Kidney epithelial cell (primary cell): ENCODE measurements around the gene SLC25A15. TPM values are rescaled to one million over a fixed set of nuclear protein-coding genes. Genes with fewer than 3 reads are reported as not detected.
A peak's percentile ranks its signal among the peaks of the same experiment; 100 is the strongest.

Experiments
- DNase-seq: peaks from one replicate; pipeline ENCODE4 v3.0.0-alpha.2; 2010; ENCODE audit warnings: low read depth
- H3K27me3 ChIP-seq: 2 replicates; pipeline ENCODE4 v1.6.0; 2011; ENCODE audit warnings: low read length; ENCODE audit not compliant: control insufficient read depth, insufficient read depth
- H3K36me3 ChIP-seq: 2 replicates; pipeline ENCODE4 v1.5.1; 2011; ENCODE audit warnings: low read length; ENCODE audit not compliant: control insufficient read depth, insufficient read depth
- H3K4me3 ChIP-seq: 2 replicates; pipeline ENCODE4 v1.5.1; 2011; ENCODE audit warnings: low read depth, mild to moderate bottlenecking, control low read depth, low read length
- CTCF ChIP-seq: IDR thresholded peaks from 2 replicates; pipeline ENCODE4 v1.5.1; 2011; ENCODE audit warnings: mild to moderate bottlenecking, moderate library complexity, low read length, control low read depth, inconsistent platforms; ENCODE audit not compliant: insufficient read depth, poor library complexity, severe bottlenecking
- total RNA-seq: library from RNA; depleted of rRNA; stranded (reverse); fragments of >200 nt; gene quantifications from 2 replicates; pipeline ENCODE4 v1.2.3, GENCODE V29; 2015

The SLC25A15 gene
- 27.5 and 33.4 TPM in 2 replicates for total RNA-seq

GRCh38 chr13:40789275-40790153 lies at the start of gene SLC25A15:
Gene SLC25A15, plus strand, starts transcription at chr13:40789611. Its CDS starts 3,616 bp downstream, at chr13:40793227.
- TF ChIP-seq CTCF: no peak
- peak; percentile 29 for DNase-seq

GRCh38 chr13:40749327-40749726 lies 40.1 kb upstream of the SLC25A15 start:
- TF ChIP-seq CTCF: peak; percentile 1

More at GRCh38 chr13:40789275-40790153, at the start of gene SLC25A15:
- no peaks in the 10 kb centered on the region for H3K27me3 ChIP-seq
- no peaks in the 10 kb centered on the region for H3K36me3 ChIP-seq
- H3K4me3 ChIP-seq: peak within 1 kb of the TSS; percentile 67

GRCh38 chr13:40755082-40755700 lies 34.2 kb upstream of the SLC25A15 start:
- no peaks in the 10 kb centered on the region for H3K27me3 ChIP-seq
- peaks cover 2% of the 10 kb centered on the region for H3K36me3 ChIP-seq
- DNase-seq: no peak
- no peak overlapping the region for H3K4me3 ChIP-seq
- TF ChIP-seq CTCF: no peak

More at GRCh38 chr13:40749327-40749726, 40.1 kb upstream of the SLC25A15 start:
- Histone ChIP-seq H3K36me3 (peaks cover 2% of the 10 kb centered on the region), H3K27me3 (no peaks in the 10 kb centered on the region), H3K4me3 (no peak overlapping the region)
- no peak for DNase-seq

GRCh38 chr13:40756042-40756441 lies 33.4 kb upstream of the SLC25A15 start:
- no peak for DNase-seq
- no peaks in the 10 kb centered on the region for H3K36me3 ChIP-seq
- no peaks in the 10 kb centered on the region for H3K27me3 ChIP-seq
- no peak for TF ChIP-seq CTCF
- no peak overlapping the region for H3K4me3 ChIP-seq

GRCh38 chr13:40758811-40759210 lies 30.6 kb upstream of the SLC25A15 start:
- no peak for TF ChIP-seq CTCF
- DNase-seq: no peak
- no peaks in the 10 kb centered on the region for H3K36me3 ChIP-seq
- no peak overlapping the region for H3K4me3 ChIP-seq
- H3K27me3 ChIP-seq: no peaks in the 10 kb centered on the region

GRCh38 chr13:40762849-40763248 lies 26.6 kb upstream of the SLC25A15 start:
- Histone ChIP-seq H3K4me3 (no peak overlapping the region), H3K36me3 (no peaks in the 10 kb centered on the region), H3K27me3 (no peaks in the 10 kb centered on the region)
- no peak for TF ChIP-seq CTCF
- DNase-seq: no peak
